Fibroblast of skin of scalp (primary cell): ENCODE measurements around the gene ANKRD18B. TPM values are rescaled to one million over a fixed set of nuclear protein-coding genes. Genes with fewer than 3 reads are reported as not detected.
"Not testable (repeated sequence)": the region's sequence is repeated elsewhere in the genome, so short reads cannot be mapped to it uniquely, and the experiment has no call there.

Source experiments
- DNase-seq: peaks from one replicate; pipeline ENCODE4 v3.0.0-alpha.2; 2013
- polyA plus RNA-seq, 2 experiments: library from polyadenylated mRNA; unstranded; fragments of 120-200 nt; gene quantifications; one replicate each; pipeline ENCODE4 v1.2.1, GENCODE V29; 2013; ENCODE audit not compliant: insufficient read length in 2 of 2

Gene ANKRD18B
- polyA plus RNA-seq (2013, experiment 1 of 2; ENCODE audit: insufficient read length) = 0.11 TPM
- polyA plus RNA-seq (2013, experiment 2 of 2; ENCODE audit: insufficient read length) = not detected

GRCh38 chr9:33523397-33524305 lies at the start of gene ANKRD18B:
ANKRD18B (plus strand) TSS chr9:33524251; CDS start chr9:33524490, 239 bp downstream.
- DNase-seq = peak; percentile 44

GRCh38 chr9:33475357-33475756 lies 48.7 kb upstream of the ANKRD18B start:
- no peak for DNase-seq

GRCh38 chr9:33476503-33476902 lies 47.5 kb upstream of the ANKRD18B start:
- no peak for DNase-seq

GRCh38 chr9:33480106-33480505 lies 43.9 kb upstream of the ANKRD18B start:
- peak; percentile 21 for DNase-seq

GRCh38 chr9:33480976-33481375 lies 43.1 kb upstream of the ANKRD18B start:
- no peak for DNase-seq

GRCh38 chr9:33485312-33485711 lies 38.7 kb upstream of the ANKRD18B start:
- DNase-seq = not testable (repeated sequence)

GRCh38 chr9:33489066-33489465 lies 35.0 kb upstream of the ANKRD18B start:
- DNase-seq = peak; percentile 82

- not testable (repeated sequence) for DNase-seq
These were observed 30.2 kb upstream of the ANKRD18B start for GRCh38 chr9:33493819-33494218.

GRCh38 chr9:33498387-33498786 lies 25.7 kb upstream of the ANKRD18B start:
- peak; percentile 22 for DNase-seq

GRCh38 chr9:33506626-33507370 lies 17.3 kb upstream of the ANKRD18B start:
- DNase-seq = peak; percentile 97

- peak; percentile 65 for DNase-seq
These were observed 13.5 kb upstream of the ANKRD18B start for GRCh38 chr9:33510262-33511183.

GRCh38 chr9:33511184-33511517 lies 12.9 kb upstream of the ANKRD18B start:
- DNase-seq = not testable (repeated sequence)

- not testable (repeated sequence) for DNase-seq
These were observed 11.5 kb upstream of the ANKRD18B start for GRCh38 chr9:33512535-33512934.

GRCh38 chr9:33515342-33515995 lies 8.6 kb upstream of the ANKRD18B start:
- not testable (repeated sequence) for DNase-seq

GRCh38 chr9:33516397-33516796 lies 7.7 kb upstream of the ANKRD18B start:
- DNase-seq = not testable (repeated sequence)

- DNase-seq = peak; percentile 61
These were observed 6.7 kb upstream of the ANKRD18B start for GRCh38 chr9:33517373-33517772.

- peak; percentile 60 for DNase-seq
These were observed 6.0 kb upstream of the ANKRD18B start for GRCh38 chr9:33517934-33518577.

- not testable (repeated sequence) for DNase-seq
These were observed 2.2 kb upstream of the ANKRD18B start for GRCh38 chr9:33521861-33522260.

- DNase-seq = no peak
These were observed 376 bp downstream of the ANKRD18B start for GRCh38 chr9:33524306-33524947.

GRCh38 chr9:33528069-33528468 lies 4.0 kb downstream of the ANKRD18B start:
- not testable (repeated sequence) for DNase-seq

GRCh38 chr9:33533958-33534357 lies 9.9 kb downstream of the ANKRD18B start:
- not testable (repeated sequence) for DNase-seq
